NCI-H2107 treated with DMSO at 0.1 percent for 48 hours (cell line): ENCODE data around the gene CRELD1.

Experiments
- DNase-seq: peaks from one replicate; lab custom pipeline; 2025; ENCODE audit not compliant: unreplicated experiment; lab: John Stamatoyannopoulos, UW

The CRELD1 gene

DNA sequence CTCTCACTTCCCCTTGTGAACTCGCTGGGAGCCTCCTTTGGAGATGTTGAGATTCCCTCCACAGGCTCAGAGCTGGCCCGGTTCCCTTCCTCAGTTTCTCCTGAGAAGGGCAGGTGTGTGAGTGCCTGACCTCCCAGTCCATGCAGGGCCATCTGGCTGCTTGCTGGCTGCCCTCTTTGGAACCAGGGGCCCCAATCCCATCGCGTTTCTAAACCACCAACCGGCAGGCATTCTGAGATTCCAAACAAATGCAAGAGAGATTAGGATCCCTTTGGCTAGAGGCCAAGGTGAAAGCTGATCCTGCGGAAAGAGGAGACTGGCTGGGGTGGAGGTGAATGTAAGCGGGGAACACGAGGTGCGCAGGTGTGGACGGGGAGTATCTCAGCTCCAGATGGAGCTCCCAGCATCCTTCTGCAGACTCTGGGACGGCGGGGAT is 21.5 kb downstream of the CRELD1 start:
- peak; percentile 77 for DNase-seq

DNA sequence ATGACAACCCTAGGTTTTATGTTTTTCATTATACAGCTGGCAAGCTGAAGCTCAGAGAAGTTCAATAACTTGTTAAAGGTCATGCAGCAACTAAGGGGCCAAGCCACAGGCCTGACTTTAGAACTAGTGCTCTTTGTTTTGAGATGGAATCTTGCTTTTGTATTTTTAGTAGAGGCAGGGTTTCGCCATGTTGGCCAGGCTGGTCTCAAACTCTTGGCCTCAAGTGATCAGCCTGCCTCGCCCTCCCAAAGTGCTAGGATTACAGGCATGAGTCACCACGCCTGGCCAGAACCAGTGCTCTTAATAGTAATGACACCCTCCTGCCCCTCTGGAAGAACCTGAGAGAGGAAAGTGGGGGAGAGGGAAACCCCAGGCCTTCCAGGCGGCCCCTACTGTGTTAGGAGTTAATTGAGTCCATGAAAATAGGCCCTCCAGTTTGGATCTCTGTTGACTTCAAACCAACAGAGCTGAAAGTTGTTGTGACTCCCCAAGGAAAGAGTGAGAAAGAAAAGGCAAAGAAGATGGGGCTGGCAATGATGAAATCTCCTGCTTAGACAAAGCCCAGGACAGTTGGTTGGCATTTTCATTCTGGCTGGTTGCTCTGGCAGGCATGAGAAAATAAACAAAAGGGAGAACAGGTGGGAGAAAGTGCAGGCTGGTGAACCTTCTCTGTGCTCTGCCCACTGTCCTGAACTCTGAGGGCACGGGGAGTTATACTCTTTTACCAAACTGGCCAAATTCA is 22.1 kb downstream of the CRELD1 start:
- DNase-seq: no peak

DNA sequence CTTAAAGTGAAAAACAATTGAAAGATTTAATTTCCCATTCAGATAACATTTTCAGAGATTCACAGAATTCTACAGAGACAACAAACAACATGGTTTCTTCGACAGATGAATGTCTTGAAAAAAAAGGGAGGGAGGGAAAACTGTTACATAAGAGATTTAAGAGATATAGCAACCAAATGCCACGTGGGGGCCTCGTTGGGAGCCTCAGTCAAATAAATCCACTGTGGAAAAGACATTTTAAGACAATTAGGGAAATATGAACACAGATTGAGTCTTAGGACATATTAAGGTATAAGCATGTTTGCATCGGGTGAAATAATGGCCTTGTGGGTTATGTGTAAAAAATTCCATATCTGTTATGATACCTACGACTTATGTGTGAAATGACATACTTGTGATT is 23.6 kb downstream of the CRELD1 start:
- no peak for DNase-seq

DNA sequence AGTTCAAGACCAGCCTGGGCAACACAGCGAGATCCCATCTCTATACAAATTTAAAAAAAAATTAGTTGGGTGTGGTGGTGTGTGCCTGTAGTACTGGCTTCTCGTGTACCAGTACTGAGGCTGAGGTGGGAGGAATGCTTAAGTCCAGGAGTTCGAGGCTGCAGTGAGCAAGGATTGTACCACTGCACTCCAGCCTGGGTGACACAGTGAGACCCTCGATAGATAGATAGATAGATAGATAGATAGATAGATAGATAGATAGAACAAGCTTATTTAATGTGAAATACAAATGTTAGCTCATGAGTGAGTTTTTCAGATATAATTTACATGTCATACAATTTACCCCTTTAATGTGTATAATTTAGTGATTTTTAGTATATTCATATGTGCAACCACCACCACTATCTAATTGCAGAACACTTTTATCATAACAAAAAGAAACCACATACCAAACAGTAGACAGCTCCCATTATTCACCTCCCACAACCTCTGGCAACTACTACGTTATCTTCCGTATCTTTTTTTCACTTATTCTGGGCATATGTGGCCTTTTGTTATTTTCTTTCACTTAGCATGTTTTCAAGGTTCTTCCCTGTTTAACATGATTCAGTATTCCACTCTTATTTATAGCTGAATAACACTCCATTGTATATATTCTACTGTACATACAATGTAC is 31.7 kb downstream of the CRELD1 start:
- DNase-seq: no peak

DNA sequence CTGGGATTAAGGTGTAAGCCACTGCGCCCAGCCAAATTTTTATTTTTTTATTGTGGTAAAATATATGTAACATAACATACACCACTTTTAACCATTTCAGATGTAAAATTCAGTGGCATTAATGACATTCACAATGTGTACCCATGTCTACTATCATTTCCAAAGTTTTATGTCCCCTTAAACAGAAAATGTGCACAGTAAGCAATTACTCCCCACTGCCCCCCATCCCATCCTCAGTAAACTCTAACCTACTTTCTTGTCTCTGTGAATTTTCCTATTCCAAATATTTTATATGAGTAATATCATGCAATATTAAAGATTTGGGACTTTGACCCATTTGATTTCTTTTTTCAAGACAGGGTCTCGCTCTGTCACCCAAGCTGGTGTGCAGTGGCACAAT is 33.2 kb downstream of the CRELD1 start:
- no peak for DNase-seq

DNA sequence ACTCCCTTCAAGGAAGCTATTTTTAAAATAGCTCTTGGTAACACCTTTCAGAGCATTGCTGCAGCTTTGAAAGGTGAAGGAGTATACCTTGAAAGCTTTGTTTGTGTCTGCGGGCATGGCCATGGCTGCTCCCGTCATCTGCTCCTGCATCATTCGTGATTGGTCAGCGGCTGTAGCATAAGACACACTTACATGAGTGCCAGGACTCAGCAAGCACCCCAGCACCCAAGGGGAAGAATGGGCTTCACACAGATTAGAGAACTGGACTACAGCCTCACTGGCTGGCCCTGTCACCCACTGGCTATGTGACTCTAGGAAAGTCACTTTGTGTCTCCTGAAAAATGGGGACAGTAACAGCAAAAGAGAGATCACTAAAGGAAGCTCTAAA is 36.0 kb downstream of the CRELD1 start:
- no peak for DNase-seq

DNA sequence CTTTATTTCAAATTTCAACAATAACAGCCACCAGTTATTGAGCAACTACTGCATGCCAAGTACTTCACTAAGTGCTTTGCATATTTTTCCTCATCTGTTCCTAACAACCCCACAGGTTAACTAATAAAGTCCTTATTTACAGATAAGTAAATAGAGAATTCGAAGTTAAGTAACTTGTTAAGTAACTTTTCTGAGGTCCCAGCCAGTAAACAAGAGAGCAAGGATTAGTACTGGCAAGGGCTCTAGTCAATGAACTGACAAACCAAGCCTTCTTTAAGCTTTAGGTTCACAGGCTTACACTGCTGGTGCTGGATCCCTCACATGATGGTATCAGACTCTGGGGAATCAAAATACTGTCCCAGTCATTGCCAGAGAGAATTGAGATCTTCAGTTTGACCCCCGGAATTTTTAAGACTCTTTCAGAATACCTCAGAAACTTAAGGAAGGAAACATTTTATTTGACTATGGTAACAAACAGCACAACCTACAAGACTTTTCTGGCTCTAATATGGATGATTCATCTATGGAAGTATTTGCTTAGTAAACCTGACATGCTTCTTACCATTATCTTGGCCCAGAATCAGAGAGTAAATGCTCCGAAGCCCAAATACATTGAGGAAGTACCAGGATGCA is 36.5 kb downstream of the CRELD1 start:
- no peak for DNase-seq

DNA sequence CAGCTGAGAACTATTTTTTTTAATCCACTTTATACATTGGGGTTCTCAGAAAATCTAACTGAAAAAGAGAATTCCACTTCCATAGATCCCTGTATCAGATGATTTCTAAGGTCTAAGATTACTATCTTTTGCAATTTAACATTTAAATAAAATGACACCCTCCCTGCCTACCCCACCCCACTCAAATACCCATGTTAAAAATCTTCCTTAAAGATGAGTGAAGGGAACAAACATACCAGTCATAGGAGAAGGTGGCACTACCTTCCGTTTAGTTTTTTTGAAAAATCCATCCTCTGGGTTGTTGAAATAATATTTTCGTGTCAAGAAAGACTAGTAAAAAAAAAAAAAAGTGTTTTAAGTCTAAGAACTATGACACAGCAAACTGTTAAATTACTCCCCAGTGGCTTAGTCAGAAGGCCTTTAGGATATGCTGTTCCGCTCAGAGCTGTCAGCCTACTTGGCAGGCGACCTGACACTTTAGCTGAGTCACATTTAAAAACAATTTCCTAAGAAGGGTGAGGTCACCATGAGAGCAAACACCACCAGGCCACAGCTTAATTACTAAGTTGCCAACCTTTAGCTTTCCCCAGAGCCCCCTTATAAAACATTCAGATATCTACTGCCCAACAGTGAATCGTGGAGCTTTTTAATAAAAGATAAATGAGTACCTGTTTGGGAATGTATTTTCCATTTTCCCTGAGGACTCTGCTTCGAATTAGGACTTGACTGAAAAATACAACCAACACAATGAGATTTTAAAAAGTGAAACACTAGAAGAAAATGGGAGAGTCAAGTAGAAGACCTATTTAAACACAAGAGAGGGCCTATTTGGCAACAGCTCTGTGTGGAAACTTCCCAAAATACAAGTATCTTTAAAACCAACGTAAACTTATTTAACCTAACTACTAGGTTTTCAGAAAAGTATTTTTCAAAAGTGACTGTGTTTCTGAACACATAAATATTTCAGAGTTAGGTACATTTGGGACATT is 43.4 kb downstream of the CRELD1 start:
- peak; percentile 42 for DNase-seq

DNA sequence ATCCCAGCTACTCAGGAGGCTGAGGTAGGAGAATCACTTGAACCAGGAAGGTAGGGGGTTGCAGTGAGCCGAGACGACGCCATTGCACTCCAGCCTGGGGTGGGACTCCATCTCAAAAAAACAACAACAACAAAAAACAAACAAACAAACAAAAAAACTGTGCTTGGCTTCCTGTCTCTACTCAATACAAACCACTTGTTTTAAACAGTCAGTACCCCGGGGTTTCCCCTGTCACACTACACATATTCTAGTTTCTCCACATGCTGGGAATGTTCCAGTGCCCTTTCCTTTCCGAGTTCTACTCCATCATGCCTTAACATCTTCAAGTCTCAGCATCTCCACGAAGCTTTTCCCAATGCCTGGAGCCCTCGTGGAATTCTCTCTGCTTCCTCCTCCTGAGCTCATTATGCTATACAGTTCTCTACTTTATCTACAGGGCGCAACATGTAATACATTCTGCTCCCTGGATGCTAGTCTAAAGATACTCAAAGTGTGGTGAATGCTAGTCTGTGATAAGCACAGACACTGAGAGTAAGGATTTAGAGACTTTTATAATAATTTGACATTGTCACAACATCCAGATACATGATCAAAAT is 45.2 kb downstream of the CRELD1 start:
- no peak for DNase-seq

DNA sequence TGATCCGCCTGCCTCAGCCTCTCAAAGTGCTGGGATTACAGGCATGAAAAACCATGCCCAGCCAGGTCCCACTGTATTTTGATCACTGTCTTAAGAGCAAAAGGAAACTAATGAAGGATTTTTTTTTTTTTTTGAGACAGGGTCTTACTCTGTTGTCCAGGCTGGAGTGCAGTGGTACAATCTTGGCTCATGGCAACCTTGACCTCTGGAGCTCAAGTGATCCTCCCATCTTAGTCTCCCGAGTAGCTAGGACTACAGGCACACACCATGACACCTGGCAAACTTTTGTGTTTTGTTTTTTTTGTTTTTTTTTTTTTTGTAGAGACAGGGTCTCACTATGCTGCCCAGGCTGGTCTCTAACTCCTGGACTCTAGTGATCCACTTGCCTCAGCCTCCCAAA is 46.6 kb downstream of the CRELD1 start:
- DNase-seq: no peak

DNA sequence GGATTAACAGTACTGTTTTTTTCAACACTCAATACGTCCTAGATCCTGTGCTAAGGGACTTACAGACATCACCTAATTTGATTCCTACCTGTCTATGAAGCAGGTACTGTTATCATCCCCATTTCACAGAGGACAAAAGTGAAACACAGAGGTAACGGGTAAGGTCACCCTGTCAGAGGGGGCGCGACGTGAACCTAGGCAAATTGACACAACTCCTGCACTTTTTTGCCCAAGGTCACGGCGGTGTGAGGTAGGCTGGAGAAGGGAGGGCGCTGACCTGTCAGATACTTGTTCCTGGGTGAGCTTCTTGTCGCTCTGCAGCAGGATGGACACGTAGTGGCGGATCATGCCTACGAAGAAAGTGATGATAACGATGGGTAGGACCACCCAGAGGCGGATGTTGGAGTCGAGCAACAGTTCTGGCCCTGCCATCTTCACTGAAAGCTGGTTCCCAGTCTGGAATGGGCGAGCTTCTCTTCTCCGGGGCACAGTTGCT is 52.6 kb downstream of the CRELD1 start:
- DNase-seq: no peak

DNA sequence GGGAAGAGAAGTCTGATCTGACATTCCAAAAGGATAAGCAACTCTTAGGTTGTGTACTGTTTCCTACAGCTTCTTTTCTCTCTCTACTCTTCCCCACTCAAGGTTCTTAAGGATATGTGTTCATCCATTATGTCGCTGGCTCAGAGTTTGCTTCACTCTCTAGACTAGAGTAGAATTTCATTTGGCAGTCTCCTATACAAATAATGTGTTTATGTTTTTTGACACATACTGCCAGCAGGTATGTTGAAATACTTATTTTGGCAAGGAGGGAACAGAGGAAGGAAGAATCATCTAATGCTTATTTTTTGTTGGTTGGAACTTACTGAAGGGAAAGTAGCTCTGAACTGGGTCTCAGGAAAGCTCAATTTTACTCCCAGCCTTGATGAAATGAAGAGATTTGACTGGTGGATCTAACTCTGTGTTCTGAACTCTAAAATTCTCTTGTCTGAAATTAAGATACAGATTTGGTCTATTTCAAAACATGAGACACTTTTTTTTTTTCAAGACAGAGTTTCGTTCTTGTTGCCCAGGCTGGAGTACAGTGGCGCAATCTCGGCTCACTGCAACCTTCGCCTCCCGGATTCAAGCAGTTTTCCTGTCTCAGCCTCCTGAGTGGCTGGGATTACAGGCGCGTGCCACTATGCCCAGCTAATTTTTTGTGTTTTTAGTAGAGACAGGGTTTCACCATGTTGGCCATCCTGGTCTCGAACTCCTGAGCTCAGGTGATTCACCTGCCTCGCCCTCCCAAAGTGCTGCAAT is 60.6 kb downstream of the CRELD1 start:
- DNase-seq: no peak
